GM18858 (cell line): ENCODE results near the gene RUNDC3A.

Experiments
- ATAC-seq: cut with Tn5 transposase; IDR thresholded peaks from one replicate; pipeline ENCODE4 v1.9.1; 2021; ENCODE audit not compliant: unreplicated experiment

The RUNDC3A gene

DNA sequence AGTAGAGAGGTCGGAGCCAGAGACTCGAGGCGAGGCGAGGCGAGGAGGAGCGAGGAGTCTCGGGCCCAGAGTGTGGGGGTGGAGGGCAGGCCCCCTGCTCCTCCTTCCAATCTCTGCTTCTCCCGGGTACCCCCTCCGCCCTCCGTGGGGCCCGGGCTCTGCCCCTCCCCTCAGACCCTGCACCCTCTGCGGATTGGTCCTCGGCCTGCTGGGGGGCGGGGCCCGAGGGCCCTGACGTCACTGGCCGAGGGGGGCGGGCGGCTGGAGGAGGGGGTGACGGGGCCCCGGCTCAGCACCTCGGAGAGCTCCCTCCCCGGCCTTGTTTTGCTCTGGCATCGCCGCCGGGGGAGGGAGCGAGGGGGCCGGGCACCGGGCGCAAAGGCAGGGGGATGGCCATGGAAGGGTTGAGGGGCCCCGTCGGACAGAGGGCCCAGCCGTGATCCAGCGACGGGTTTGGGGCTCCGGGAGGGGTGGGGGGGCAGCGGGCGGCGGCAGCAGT is at the start of gene RUNDC3A:
Gene RUNDC3A, plus strand, starts transcription at position 282 of the 499 bp plus-strand sequence. CDS start 232 bp downstream, outside the sequence.
- ATAC-seq, result no peak

- ATAC-seq, result no peak
Observed at GRCh38 chr17:44258811-44259351, 49.5 kb upstream of the RUNDC3A start.

DNA sequence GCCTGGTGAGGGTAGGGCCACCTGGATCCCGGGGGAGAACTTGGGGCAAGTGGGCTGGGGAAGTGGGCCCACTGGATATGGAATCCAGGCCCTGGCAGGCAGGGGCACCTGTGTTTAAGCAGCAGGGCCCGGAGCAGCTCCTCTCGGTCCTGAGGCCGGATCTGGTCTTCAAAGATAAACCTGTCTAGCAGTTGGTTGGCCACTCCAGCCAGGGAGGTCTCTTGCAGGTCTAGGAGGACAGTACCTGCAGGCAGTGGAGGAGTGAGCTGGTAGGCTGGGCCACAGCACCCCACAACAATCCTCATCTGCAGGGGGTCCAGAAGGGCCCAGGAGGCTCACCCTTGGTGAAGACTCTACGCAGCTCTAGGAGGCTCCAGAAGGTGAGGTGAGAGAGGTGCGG is 48.1 kb upstream of the RUNDC3A start:
- no peak for ATAC-seq

- ATAC-seq, result no peak
Observed at GRCh38 chr17:44262654-44263225, 45.7 kb upstream of the RUNDC3A start.

DNA sequence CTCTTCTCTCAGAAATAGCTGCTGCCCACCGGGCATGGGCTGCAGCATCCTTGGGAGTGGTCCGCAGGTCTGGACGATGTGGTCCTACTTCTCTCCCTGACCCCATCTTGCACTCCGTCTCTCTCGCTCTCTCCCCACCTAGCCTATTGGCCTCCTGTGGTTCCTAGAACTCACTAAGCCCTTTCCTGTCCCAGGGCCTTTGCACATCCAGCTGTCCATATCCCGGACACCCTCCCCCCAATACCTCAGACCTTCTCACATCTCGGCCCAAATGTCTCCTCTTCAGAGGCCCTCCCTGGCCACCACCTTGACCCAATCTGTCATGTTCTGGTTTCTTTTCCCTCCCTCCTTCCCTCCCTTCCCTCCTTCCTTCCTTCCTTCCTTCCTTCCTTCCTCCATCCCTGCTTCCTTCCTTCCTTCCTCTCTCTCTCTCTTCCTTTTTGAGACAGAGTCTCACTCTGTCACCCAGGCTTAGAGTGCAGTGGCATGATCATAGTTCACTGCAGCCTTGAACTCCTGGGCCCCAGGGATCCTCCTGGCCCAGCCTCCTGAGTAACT is 45.0 kb upstream of the RUNDC3A start:
- no peak for ATAC-seq

GRCh38 chr17:44266402-44267164 is 41.8 kb upstream of the RUNDC3A start:
- no peak for ATAC-seq

DNA sequence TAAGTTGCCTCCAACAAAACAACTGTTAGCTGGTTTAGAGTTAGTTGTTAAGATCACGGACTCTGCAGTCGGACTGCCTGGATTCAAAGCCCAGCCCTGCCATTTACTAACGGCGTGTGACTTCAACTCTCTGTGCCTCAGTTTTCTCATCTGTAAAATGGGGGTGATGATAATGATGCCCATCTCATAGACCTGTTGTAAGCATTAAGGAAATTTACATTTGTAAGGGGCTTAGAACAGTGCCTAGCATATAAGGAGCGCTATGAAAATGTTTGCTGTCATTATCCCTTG is 41.3 kb upstream of the RUNDC3A start:
- no peak for ATAC-seq

DNA sequence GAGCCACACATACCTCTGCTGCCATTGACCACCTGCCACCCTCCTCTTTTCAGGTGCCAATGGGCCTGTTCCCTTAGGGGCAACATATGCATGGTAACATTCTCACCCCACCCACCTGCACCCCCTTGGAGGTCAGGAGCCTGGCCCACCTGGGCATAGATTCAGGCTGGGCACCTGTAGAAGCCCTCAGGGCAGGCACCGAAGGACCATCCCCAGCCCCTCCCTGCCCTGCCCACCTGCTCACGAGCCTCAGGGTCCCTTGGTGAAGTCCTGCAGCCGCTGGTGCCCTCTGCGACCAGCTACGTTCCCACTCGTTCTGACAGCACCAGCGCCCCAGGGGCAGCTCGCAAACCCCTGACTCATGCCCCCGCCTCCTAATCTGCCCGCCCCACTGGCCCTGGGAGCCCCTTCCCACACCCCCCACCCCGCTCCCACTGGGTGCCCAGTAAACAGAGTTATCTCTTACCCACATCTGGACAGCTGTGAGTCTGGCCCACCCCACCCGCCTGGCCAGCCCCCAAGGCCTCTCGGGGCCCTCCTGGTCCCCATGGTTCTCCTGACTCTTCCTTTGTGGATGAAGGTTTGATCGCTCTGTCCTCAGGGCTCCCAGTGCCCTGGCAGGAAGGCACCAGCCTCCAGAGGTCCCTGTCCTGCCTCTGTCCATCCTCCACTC is 40.4 kb upstream of the RUNDC3A start, which contains the start of gene SLC4A1:
Gene SLC4A1, minus strand, starts transcription at position 318 of the 673 bp plus-strand sequence. CDS start 5,269 bp downstream, outside the sequence.
- ATAC-seq, result no peak

DNA sequence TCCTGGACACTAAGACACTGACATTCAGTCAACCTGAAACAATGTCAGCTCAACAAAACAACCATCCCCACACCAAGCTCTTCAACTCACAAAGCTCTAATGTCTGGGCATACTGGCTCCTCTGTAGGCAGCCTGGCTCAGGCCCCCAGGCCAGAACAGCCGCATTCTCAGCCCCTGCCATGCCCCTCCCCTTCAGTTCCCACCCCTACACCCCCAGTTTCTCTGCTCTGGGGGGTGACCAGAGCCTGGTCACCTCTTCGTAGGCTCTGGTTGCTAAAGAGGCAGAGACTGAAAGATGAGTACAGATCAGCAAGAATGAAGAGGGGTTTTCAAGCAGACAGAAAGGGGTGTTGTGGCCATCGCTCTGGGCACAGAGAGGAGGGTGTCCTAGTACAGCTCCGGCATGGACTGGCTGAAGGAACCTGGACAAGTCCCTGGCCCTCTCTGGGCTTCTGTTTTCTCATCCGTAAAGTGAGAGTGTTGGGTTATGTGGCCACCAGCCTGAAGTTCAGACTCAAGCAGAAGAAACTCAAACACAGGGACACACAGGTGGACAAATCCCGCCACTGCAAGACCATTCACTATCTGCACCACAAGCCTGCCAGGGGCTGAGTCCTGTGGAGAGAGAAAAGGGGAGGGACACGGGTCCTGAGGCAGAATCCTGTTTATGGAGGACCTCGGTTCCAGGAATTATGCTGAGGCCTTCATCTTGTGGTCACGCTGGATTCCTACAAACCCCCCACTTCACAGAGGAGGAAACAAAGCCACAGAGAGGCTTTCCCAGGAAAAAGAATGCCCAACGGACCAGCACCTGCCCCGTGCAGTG is 39.5 kb upstream of the RUNDC3A start:
- ATAC-seq, result no peak

DNA sequence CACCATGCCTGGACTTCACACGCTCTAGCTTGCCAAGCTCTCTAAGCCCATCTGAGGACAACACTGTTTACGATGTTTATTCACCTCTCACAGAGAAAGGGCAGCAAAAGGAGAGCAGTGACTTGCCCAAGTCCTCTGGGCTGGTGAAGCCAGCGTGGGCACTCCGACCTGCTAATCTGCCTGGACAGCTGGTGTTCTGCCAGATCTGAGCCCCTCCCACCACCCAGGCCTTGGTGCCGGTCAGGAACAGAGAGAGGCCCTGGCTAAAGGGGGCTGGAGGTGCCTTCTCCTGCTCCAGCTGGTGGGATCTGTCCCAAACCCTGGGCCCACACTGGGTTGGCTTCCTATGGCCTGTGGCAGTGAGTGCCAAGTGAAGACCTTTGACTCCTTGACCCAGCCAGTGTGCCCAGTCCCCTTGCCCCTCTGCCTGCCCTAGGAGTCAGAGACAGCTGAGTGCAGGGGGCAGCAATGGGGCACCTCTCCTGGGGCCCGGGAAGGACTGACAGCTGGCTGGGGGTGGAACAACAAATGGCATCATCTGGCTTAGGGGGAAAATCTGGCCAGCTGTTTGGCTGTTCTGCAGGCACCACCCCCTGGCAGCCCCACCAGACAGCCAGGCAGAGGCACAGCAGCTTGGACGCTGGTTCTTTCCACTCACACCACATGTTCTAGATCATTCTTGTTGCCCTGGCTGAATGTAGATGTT is 38.7 kb upstream of the RUNDC3A start:
- ATAC-seq, result no peak

GRCh38 chr17:44272321-44272951 is 36.0 kb upstream of the RUNDC3A start:
- no peak for ATAC-seq

DNA sequence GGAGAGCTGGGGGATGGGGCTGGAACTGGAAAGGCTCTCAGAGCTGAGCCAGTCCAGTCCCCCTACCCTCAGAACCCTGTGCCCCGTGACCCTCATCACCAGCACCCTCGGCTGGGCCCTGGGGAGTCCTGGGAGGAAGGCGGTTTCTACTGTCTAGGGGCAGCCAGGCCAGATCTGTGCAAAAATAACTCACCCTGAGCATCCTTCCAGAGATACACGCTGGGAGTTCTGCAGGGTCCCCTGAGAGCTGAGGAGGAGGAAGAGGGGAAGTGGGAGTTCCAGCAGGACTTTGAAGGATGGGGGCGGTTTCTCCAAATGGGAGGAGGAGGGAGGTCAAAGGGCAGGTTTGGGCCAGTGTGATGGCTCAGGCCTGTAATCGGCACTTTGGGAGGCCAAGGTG is 35.4 kb upstream of the RUNDC3A start:
- no peak for ATAC-seq

DNA sequence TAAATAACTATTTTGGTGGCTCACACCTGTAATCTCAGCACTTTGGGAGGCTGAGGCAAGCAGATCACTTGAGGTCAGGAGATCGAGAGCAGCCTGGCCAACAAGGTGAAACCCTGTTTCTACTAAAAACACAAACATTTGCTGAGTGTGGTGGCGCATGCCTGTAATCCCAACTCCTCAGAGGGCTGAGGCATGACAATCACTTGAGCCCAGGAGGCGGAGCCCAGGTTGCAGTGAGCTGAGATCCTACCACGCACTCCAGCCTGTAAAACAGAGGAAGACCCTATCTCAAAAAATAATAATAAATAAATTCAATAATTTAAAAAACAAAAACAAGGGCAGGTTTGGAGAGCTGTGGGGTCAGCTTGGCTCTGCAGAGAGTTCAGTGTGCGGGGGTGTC is 34.8 kb upstream of the RUNDC3A start:
- ATAC-seq, result no peak

- ATAC-seq, result no peak
Observed at GRCh38 chr17:44277976-44278375, 30.4 kb upstream of the RUNDC3A start.

DNA sequence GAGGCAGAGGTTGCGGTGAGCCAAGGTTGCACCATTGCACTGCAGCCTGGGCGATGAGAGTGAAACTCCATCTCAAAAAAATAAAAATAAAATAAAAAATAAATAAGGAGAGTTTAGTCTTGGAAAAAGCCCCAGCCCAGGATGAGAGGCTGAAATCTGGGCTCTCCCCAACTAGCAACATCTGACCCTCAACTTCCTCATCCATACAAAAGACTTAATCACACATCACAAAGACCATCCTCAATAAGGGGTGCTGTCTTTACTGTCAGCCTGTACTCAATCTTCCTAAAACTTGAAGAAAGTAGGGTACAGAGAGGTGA is 29.1 kb upstream of the RUNDC3A start:
- ATAC-seq, result no peak

DNA sequence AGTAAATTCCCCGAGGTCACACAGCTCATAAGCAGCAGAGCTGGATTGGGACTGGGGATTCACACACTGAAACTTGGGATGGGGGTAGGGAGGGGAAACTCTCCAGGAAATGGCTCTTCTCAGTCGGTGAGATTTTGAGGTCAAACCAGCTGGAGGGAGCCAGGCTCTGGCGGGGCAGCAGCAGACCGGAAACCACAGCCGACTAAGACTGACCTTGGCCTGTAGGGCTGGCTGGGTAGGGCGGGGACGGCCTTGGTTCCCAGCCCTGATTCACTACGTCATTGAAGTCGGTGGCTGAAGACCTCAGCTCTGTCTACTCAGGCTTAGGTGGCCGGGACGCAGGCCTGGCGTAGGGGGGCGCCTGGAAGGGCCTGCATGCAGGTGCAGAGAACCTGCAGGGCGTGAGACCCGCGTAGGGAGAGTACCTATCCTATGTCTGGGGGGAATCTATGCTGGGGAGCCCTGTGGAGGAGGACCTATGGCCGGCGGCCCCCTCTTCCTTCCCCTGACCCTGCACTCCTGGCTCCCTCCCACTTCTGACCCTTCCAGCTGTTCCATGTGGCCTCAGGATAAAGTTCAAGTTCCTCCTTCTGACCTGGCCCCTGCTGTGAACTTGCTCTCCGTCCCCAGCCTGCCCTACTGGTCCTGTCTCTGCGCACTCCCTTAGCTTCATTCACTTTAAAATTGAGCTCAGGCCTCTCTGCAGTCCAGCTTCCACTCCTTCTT is 28.6 kb upstream of the RUNDC3A start:
- ATAC-seq, result no peak

DNA sequence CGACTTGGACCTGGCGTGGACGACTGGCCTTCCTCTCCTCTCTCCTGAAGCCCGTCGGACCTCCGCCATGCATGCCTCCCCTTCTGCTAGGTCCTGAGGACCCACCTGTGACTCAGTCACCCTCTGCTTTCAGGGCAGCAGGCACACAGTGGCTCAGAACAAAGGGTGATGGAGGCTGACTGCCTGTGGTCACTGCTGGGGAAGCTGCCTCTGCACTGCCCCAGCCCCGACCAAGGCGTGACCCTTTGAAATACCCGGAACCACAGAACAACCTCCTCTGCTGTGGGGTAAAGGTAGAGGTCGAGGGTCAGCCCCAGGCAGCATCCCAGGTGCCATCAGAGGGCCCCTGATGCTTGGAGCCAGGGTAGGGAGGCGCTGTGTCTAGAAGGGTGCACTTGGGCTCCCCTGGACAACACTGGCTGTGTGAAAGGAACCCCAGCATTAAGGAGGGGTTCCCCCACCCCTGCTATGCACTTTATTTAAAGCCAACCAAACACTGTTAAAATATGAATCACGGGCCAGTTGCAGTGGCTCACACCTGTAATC is 27.9 kb upstream of the RUNDC3A start:
- ATAC-seq, result no peak

- no peak for ATAC-seq
Observed at GRCh38 chr17:44281570-44281969, 26.8 kb upstream of the RUNDC3A start.

DNA sequence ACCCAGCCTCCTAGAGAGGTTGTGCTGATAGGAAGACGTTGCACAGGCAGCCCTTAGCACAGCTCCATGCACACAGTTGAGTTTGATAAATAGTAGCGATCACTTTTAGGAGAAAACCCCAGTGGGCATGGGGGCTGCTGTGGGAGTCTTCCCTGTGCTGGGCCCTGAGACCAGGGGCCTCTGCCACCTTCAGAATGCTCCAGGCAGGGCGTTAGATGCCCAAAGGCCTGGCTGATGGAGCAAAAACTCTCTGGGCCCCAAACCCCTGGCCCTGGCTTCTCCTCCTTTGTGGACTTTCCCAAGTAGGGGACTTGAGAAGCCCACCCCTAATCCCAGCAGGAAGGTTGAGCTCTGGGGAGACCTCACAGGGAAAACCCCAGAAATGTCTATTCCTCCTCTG is 26.1 kb upstream of the RUNDC3A start:
- no peak for ATAC-seq
